ENCODE results near the gene NSUN2.
"Not testable (repeated sequence)": the region's sequence is repeated elsewhere in the genome, so short reads cannot be mapped to it uniquely, and the experiment has no call there.

Gene NSUN2

DNA sequence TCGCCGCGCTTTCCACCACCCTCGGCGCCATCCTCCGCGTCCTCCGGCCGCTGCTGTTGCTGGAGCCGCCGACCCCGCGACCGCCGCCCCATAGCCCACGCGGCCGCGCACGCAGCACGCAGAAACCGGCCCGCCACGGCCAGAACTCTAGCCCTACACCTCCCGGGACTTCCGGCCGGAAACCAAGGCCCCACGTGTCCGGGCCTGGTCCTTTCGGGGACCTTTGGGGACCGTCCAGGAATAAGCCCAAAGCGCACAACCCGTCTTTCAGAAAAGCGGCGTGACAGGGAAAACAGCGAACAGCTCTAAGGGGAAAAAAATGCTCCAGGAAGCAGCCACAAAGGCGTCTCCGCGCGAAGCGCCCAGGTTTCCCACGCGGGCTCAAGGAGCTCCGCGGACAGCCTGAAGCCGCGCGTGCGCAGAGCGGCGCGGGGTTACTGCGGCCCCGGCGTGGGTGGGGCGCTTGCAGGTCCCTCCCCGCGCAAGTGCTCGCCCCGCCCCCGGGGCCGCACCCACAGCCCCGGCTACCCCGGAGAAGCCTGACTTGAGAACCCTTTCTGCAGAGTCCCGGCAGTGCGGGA lies at the start of gene NSUN2, which contains the start of gene SRD5A1:
TSS of gene NSUN2 (minus strand) at position 157 of the 581 bp plus-strand sequence. CDS start at position 92, 65 bp downstream.
TSS of gene SRD5A1 (plus strand) at position 553 of the 581 bp plus-strand sequence. CDS start 137 bp downstream, outside the sequence.
- peak; percentile 95 for DNase-seq

DNA sequence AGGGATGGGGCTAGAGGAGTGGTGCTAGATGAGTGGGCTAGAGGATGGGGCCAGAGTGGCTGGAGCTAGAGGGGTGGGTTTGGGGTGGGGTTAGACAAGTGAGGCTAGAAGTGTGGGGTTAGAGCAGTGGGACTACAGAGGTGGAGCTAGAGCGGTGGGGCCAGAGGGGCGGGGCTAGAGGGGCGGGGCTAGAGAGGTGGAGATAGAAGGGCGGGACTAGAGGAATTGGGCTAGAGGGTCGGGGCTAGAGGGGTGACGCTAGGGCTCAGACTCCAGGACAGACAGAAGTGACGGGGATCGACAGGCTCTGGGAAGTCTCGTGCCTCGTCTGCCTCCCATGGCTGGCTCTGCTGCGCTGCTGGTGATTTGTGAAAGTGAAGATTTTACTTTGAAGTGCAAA lies 49.4 kb upstream of the NSUN2 start:
- no peak for DNase-seq

DNA sequence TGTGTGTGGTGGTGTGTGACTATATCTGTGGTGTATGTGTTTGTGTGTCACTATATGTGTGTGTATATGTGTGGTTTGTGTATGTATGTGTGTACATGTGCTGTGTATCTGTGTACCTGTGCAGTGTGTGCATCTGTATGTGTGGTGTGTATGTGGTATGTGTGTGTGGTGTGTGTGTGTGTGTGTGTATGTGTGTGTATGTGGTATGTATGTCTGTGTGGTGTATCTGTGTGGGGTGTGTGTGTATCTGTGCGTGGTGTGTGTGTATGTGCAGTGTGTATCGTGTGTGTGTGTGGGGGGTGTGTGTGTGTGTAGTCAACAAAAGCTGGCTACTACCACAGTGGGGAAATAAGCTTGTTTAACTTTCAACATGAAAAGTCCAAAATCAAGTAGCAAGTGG lies 48.8 kb upstream of the NSUN2 start:
- no peak for DNase-seq

DNA sequence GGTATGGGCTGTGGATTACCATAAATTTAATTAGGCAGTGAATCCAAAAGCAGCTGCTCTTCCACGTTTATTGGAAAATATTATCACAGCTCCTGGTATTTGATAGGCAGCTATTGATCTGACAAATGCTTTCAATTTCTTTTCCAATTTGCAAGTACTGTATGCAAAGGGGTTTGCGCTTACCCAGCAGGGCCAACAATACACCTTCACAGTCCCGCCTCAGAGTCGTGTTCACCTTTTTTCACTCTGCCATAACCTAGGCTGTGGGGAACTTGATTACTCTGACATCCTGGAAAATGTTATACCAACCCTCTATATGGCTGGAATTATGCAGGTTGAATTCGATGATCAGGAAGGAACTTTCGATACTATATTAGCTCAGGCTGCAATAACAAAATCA lies 48.1 kb upstream of the NSUN2 start:
- DNase-seq: no peak

DNA sequence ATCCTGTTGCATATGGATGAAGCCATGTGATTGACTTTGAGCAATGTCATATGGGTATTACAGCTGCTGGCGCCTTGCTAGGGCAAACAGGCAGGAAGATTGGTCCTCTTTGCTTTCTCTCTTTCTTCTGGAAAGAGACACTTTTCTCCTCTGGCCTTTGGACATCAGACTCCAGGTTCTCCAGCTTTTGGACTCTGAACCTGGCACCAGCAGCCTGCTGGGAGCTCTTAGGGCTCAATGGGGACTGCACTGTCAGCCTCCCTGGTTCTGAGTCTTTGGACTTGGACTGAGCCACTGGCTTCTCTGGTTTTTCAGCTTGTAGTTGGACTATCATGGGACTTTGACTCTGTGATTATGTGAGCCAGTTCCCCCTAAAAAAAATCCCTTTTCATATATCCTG lies 45.5 kb upstream of the NSUN2 start:
- DNase-seq: no peak

DNA sequence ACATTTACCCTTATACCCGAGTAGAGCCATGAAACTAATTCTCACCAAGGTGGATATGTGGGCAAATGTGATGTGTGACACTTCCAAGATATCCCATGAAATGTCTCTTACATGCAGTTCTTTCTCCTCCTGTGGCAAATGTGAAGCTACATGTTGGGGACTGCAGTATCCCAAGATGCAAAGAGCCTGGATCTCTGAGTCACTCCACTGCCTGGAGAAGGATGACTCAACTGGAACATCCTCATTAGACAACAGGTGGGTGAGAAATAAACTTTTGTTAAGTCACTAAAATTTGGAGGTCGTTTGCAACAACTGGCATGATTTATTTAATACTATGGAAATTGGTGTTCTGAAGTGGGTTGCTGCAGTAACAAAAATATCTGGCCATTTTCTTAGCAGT lies 43.9 kb upstream of the NSUN2 start:
- no peak for DNase-seq

DNA sequence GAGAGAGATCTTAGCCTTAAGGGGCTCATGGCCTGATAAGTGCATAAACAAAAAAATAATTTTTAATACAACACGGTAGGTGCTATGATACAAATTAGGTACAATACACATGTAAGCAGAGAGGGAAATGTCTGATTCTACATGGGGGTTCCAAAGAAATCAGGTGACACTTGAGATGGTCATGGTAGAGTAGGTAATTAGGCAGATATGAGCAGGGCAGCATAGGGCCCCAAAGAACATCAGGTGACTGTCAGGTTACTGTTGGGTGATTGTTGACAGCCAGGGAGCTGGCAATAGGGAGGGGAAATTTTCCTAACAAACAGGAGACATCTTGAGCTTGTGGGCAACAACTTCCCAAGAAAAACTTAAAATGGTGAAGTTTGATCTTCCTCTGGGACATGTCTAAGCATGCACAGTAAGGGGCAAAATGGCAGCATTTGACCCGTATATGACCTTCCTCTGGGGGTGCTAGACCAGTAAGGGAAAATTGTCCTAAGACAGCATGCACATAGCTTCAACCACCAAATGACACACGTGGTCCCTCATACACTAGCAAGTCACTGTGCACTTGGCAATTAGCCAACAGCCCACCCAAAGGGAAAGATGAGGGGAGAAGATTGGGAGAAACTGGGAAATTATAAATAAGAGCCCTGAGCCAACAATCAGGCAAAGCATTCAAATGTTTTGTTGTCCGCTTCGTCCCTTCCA lies 43.1 kb upstream of the NSUN2 start:
- DNase-seq: no peak

DNA sequence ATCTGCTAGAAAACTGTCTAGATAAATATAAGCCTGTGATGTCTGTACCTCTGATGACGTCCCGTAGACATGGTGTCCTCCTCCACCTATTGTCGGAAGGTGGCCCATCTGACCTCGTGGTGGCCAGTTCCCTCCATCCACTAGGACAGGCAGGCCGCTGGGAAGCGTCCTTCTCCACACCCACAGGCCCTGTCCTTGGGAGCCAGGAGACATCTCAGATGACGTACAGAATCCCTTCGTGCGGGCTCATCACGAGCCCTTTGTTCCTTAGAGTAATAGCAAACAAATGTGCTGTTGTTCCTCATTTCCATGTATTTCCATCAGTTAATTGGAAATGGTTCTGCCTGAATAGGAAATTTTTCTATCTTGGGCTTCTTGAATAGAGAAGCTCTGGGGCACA lies 42.0 kb upstream of the NSUN2 start:
- no peak for DNase-seq

DNA sequence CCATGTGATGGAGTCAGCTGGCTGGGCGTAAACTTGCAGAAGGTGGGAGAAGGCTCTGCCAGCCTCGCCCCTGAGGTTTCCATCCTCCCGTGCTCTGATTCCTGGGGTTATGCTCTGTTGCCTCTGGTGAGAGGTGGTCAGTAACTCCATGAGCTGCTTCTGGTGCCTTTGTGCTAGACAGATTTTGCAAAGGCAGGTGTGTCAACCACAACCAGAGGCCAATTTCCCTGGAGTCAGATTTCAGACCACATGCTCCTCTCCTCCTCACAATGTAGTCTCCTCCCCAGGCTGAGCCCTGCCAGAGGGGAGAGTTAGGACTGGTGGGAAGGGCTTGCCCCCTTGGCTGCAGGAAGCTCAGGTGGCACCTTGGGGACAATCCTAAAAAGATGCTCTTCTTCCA lies 41.6 kb upstream of the NSUN2 start:
- DNase-seq: no peak

DNA sequence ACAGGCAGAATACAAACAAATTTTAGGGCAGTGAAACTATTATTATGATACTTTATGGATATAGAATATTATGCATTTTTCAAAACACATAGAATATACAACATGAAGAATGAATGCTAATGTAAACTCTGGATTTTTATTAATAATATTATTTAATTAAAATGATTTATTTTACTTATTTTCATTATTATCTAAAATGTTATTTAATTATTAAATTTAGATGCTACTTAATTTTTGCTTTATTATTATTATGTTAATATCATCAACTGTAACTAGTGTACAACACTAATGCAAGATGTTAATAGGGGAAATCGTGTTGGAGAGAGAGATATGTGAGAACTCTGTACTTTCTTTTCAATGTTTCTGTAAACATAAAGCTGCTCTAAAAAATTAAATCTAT lies 41.1 kb upstream of the NSUN2 start:
- no peak for DNase-seq

DNA sequence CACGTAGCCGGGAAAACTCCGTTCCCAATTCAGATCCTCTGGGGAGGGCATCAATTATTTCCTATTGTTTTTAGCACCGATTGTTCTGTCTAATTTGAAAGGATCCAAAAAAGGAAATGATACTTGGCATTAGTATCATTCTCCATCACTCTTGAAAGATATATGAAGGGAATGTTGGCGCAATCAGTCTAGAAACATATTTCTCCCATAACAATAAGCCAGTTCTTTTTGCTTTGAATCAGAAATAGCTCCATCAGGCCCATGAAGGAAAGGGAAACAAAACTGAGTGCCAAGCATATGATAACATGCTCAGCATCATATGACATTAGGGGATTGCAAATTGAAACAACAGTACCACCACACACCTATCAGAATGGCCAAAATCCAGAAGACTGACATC lies 40.2 kb upstream of the NSUN2 start:
- DNase-seq: no peak

DNA sequence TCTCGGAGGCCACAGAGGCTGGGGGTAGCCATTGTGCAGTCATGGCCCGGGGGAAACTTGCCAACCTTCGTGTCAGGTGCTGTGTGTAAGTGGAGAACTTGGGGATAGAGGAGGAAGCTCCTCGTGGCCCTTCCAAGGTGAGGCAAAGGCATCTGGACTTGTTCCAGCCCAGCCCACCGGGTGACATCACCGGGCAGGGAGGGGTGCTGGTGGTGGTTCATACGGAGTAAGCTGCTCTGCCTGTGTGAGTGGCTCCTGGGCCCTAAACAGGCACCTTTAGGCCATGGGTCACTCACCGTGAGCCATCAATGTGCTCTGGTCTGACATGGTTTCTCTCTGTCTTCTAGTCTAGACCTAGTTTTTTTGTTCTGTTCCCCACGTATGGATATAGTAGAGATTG lies 35.9 kb upstream of the NSUN2 start:
- not testable (repeated sequence) for DNase-seq

DNA sequence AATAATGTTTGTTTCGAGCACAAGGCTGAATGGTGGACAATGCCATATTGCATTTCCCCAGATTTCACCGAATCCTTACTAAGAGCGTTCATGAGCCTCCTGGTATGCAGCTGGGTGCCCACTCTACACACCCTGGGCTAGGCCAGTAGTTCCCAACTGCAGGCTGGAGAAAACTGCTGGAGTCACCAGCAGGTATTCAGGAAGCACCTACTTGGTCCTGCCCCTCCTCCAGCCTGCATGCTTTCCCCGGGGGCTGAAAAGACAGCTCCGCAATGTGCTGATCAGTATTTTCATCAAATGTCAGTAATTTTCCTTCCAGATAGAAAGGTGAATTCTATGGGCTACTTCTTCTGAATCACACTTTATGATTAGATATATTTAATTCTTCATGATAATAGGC lies 34.8 kb upstream of the NSUN2 start:
- no peak for DNase-seq

DNA sequence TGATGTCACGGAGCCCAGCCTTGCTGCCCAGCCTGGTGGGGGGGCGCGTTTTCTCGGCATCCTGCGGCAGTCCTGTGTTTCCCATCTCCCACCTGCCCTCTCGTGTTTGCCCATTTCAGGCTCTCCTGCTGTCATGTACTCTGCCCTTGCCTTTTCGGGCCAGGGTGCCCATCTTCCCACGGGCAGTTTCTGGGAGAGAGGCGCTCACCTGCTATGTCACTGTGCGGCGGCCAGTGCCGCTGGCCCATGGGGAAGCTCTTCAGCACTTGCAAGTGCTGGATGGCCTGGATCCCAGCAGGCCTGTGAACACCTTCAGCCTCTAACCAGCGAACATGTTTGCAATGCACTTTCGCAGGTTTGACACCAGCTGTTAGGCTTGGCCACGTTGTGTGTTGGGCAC lies 33.9 kb upstream of the NSUN2 start:
- DNase-seq: no peak

DNA sequence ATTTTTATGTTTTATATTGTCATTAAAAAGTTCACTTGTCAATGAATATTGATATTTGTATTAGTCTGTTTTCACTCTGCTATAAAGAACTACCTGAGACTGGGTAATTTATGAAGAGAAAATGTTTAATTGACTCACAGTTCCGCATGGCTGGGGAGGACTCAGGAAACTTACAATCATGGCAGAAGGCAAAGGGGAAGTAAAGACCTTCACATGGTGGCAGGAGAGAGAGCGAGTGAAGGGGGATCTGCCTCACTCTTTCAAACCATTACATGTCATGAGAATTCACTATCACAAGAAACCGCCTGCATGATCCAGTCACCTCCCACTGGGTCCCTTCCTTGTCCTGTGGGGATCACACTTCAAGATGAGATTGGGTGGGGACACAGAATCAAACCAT lies 27.8 kb upstream of the NSUN2 start:
- DNase-seq: no peak

DNA sequence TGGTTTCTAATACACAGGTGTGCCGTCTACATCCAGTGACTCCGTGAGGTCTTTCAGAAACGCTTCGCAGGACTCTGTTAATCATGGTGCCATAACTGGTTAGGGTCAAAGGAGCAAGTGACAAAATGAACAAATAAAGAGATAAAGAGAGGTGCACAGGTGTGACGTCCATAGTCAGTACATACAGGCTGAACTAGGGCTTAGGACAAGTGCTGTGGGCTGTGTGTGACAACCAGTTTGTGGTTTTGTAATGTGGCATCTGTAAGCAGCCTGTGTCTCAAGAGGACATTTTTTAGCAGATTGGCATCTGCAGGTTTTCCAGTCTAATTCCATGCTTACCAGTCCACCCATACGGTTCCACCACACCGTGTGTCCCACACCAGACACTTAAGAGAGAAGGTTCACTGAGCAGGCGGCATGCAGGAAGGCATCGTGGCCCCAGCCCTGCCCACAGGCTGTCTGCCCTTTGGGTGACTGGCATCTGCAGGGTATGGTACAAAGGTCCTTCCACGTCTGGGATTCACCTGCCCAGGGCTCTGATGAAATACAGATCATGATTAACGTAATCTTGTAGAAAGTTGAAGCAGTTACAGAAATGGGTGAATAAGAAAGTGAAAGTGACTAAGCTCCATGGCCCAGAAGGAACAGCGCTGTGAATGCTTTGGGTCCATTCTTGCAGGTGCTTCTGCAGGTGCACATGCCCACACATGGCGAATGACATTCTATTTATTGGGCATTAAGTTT lies 27.3 kb upstream of the NSUN2 start:
- DNase-seq: no peak

DNA sequence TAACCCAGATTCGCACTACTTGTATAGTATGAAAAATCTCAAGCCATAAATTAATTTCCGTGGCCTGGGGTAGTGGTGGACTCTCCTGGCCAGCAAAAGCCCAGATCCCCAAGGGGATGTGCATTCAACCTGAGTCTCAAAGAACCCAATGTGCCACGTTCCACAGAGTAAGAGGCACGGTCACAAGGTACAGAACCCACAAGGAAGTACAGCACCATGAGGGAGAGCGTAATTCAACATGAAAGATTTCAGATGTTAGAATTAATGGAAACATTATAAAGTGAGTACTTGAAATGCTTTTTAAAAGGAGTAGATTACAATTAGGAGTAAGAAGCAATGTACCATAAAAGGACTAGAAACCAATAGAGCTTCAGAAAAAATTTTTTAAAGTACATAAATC lies 23.8 kb upstream of the NSUN2 start:
- no peak for DNase-seq

DNA sequence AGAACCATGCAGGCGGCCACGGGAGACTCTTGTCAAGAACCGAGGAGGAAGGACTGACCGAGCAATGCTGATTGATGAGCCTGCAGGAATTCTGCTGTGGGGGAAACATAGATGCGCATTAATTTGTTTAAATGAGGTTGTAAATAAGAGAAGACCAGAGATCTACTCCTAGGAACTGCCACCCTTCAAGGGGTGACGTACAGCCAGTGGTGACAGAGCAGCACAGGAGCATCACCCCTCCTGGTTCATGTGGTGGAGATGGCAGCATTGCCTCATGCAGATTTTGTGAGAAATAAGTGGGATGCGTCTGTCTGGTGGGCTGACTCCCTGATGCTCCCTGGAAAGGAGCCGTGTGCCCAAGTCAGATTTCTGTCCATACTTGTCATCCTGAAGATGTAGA lies 22.6 kb upstream of the NSUN2 start:
- DNase-seq: no peak

DNA sequence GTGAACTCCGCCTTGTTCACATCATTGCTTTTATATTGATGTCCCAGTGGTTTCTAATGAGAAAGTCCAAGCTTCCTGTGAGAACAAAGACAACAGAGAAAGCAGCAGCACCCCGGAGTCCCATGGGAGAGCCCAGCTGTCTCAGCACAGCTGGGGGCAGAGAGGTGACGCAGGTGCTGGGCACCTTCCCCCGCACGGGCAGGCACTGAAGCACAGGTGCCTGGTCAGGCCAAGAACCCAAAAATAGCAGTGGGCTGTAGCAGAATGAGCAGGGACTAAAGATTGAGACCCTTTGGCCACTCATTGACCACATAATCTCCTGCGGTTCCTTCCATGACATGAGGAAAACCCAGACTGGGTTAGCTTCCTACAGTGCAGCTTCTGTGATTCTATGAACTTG lies 19.2 kb upstream of the NSUN2 start:
- no peak for DNase-seq

DNA sequence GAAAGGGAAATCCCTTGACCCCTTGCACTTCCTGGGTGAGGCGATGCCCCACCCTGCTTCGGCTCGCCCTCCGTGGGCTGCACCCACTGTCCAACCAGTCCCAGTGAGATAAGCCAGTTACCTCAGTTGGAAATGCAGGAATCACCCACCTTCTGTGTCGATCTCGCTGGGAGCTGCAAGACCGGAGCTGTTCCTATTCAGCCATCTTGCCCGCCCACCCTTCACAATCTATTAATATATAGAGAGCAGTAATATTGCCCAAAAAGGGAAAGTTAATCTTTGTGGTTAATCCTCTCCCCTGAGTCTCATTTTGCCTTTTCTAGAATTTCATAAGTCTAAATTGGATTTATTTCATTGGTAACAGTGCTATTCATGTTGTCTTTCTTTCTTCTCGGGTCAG lies 16.8 kb upstream of the NSUN2 start:
- DNase-seq: no peak

DNA sequence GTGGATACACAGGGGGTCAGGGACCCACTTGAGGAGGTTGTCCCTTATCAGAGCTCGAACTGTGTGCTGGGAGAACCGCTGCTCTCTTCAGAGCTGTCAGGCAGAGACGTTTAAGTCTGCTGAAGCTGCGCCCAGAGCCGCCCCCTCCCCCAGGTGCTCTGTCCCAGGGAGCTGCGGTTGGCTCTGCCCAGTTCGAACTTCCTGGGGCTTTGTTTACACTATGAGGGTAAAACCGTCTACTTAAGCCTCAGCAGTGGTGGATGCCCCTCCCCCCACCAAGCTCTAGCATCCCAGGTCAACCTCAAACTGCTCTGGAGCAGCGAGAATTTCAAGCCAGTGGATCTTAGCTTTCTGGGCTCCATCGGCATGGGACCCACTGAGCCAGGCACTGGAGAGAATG lies 16.3 kb upstream of the NSUN2 start:
- no peak for DNase-seq

DNA sequence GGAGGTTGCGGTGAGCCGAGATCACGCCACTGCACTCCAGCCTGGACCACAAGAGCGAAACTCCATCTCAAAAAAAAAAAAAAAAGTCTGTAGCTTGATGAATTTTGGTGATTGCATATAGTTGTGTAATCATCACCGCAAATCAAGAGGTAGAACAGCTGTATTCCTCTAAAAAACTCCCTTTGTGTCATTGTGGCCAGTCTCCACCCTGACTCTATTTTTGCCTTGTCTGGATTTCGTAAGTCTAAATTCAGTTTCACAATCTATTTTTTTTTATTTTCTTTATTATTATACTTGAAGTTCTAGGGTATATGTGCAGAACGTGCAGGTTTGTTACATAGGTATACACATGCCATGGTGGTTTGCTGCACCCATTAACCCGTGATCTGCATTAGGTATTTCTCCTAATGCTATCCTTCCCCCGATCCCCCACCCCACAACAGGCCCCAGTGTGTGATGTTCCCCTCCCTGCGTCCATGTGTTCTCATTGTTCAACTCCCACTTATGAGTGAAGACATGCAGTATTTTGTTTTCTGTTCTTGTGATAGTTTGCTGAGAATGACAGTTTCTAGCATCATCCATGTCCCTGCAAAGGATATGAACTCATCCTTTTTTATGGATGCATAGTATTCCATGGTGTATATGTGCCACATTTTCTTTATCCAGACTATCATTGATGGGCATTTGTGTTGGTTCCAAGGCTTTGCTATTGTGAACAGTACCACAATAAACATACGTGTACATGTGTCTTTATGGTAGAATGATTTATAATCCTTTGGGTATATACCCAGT lies 12.9 kb upstream of the NSUN2 start:
- DNase-seq: not testable (repeated sequence)

DNA sequence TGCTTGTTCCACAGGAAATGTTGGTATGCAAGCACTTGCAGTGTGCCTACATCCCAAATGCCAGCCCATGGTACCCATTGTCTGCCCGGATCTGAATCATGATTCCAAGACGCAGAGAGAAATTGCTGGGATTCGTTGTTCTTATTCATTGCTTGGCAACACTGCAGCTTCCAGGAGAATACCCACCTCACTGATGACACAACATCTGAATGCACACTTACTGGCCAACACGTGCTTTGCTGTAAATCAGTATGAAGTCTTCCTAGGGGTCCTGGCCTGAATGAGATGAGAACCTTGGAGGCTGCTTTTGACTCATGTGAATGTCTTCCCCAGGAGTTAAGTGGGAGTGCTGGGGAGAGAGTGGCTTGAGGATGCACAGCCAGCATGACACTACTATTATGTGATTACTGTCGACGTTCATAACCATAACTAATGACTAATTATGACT lies 12.0 kb upstream of the NSUN2 start:
- no peak for DNase-seq

Measured in activated CD4-positive, CD25-positive, alpha-beta regulatory T cell treated with anti-CD3 and anti-CD28 coated beads, Interleukin-2, amount 50 U/mL, for 72 hours (primary cell).